Dendritic cell treated with granulocyte-macrophage colony-stimulating factor and Interleukin-4, amounts not matched to agents 40 ng/mL and 50 ng/mL, for 4 days (primary cell): ENCODE measurements around the gene SPARC.

Experiments used
- H3K27ac Mint-ChIP-seq: one replicate; pipeline ENCODE4 v1.8.0; 2022; ENCODE audit warnings: mild to moderate bottlenecking, mixed read lengths
- H3K27me3 Mint-ChIP-seq: one replicate; pipeline ENCODE4 v1.8.0; 2022; ENCODE audit warnings: mild to moderate bottlenecking, mixed read lengths
- H3K36me3 Mint-ChIP-seq: one replicate; pipeline ENCODE4 v1.8.0; 2022; ENCODE audit warnings: low read depth, mixed read lengths
- H3K4me1 Mint-ChIP-seq: one replicate; pipeline ENCODE4 v1.8.0; 2022; ENCODE audit warnings: low read depth, mixed read lengths
- H3K4me3 Mint-ChIP-seq: one replicate; pipeline ENCODE4 v1.8.0; 2022; ENCODE audit warnings: mild to moderate bottlenecking, moderate library complexity, mixed read lengths
- H3K9me3 Mint-ChIP-seq: one replicate; pipeline ENCODE4 v1.8.0; 2022; ENCODE audit warnings: mixed read lengths
- intact Hi-C: fragments of 100-400 bp; cut with micrococcal nuclease; formaldehyde crosslinking; loops from one replicate; pipeline ENCODE4 v1.15.0; 2022

SPARC gene

DNA sequence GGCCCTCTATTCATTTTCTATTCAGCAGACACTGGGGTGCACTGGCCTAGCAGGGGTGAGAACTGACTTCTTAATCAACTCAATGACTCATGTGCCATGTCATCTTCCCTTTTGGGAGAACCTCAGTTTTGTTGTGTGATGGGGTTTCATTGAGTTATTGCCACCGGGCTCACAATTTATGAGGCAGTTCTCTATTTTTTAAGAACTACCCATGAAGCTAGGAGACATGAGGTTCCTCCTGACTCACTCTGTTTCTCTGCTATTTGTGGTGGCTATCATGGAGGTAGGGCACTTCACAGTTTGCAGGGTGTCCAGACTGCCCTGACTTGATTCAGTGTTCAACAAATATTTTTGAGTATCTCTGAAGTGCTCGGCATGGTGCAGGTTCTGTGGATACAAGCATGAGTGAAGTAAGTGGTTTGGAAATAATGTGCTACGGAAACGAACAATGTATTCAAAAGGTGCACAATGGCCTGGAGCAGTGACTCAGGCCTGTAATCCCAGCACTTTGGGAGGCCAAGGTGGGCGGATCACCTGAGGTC, 39.3 kb downstream of the SPARC start:
- Mint-ChIP-seq H3K9me3 (no peaks in the 10 kb centered on the region), H3K27ac (no peak overlapping the region), H3K4me3 (no peak overlapping the region), H3K36me3 (no peaks in the 10 kb centered on the region), H3K27me3 (no peaks in the 10 kb centered on the region), H3K4me1 (peaks cover 24% of the 10 kb centered on the region)
- intact Hi-C loops: no loop called here

DNA sequence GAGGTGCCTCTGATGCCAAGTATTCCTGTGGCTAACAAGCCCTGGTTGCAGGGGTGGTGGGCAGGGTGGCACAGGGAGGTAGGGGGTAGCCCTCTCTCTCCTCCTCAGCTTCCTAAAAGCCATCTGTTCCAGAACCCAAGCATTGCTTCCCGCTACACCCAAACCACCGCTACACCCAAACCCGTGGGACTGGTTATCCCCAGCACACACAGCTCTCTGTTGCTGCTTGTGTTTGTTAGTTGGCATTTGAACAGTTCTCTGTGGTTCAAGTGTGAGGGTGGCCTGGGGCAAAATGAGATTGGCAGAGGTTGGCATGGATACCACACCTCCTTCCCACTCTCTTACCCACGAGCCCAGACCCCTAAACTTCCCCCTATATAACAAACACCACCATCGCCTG, 40.4 kb downstream of the SPARC start:
- Mint-ChIP-seq H3K27ac (no peak overlapping the region), H3K4me3 (no peak overlapping the region), H3K4me1 (peaks cover 30% of the 10 kb centered on the region), H3K27me3 (no peaks in the 10 kb centered on the region), H3K9me3 (no peaks in the 10 kb centered on the region), H3K36me3 (no peaks in the 10 kb centered on the region)
- intact Hi-C loops: no loop called here

DNA sequence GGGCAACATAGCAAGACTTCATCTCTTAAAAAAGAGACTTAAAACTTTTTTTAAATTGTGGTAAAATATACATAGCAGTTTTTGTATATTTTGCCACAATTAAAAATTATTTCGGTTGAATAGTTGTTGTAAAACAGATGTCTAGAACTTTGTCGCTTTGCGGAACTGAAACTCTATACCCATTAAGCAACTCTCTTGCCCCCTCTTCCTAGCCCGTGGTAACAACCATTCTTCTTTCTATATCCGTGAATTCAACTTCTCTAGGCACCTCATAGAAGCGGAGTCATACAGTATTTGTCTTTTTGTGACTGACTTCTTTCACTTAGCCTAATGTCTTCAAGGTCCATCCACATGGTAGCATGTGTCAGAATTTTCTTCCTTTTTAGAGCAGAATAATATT, 43.3 kb downstream of the SPARC start:
- no peak overlapping the region for H3K27ac Mint-ChIP-seq
- no peak overlapping the region for H3K4me3 Mint-ChIP-seq
- no peaks in the 10 kb centered on the region for H3K36me3 Mint-ChIP-seq
- intact Hi-C loops: no loop called here
- peaks cover 37% of the 10 kb centered on the region for H3K4me1 Mint-ChIP-seq
- H3K9me3 Mint-ChIP-seq: no peaks in the 10 kb centered on the region
- H3K27me3 Mint-ChIP-seq: peaks cover 5% of the 10 kb centered on the region

DNA sequence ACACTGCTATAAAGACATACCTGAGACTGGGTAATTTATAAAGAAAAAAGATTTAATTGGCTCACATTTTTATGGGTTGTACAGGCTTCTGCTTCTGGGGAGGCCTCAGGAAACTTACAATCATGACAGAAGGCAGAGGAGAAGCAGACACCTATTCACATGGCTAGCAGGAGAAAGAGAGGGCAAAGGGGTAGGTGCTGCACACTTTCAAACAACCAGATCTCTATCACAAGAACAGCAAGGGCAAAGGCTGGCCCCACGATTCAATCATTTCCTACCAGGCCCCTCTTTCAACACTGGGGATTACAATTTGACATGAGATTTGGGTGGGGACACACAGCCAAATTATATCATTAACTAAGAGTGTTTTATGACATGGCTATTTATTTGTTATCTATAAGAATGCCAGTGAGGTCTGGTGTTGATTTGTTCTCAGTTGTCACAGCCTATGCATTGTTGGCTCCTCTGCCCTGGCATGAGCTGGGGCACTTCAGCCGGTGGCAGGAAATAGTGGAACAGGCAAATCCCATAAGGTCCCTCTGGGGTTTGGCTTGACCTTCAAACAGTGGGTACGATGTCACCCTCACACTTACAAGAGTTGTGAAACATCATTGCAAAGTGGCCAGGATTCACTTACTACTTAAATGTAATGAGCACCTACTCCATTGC, 44.1 kb downstream of the SPARC start:
- H3K27ac Mint-ChIP-seq: no peak overlapping the region
- H3K4me3 Mint-ChIP-seq: no peak overlapping the region
- H3K4me1 Mint-ChIP-seq: peaks cover 35% of the 10 kb centered on the region
- no peaks in the 10 kb centered on the region for H3K9me3 Mint-ChIP-seq
- no peaks in the 10 kb centered on the region for H3K36me3 Mint-ChIP-seq
- intact Hi-C loops: no loop called here
- H3K27me3 Mint-ChIP-seq: peaks cover 5% of the 10 kb centered on the region

DNA sequence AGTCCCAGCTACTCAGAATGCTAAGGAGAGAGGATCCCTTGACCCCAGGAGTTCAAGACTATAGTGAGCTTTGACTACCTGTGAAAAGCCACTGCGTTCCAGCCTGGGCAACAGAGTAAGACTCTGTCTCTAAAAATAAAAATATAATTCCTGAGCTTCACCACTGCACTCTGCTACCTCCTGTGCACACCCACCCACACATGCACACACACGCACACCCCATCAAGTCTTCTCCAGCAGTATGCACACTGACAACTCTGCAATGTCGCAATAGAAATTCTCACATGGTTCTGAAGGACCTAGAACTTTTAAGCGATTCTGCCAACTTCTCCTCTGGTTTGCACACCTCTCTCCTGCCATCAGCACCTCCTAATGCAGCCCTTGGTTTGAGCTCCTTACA, 48.1 kb downstream of the SPARC start:
- Mint-ChIP-seq H3K4me1 (peaks cover 13% of the 10 kb centered on the region), H3K9me3 (no peaks in the 10 kb centered on the region), H3K36me3 (no peaks in the 10 kb centered on the region), H3K27me3 (peaks cover 15% of the 10 kb centered on the region), H3K27ac (no peak overlapping the region), H3K4me3 (no peak overlapping the region)
- intact Hi-C loops: no loop called here

DNA sequence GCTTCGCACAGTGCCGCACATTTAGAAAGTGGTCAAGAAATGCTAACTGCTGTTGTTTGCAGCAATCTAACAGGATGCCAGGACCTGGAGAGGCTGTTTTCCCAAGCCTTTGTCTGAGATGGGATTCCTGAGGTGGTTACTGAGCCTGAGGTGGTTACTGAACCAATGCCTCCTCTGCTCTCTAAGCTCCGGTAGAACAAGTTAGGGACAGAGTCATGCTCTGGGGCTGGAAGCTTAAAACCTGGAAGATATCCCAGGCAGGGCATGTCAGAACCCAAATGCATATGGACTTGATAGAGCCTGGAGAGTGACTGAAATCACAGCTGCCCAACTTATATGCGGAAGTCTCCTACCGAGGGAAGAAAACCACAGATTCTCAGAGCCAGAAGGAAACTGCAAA, 49.0 kb downstream of the SPARC start:
- Mint-ChIP-seq H3K4me1 (peaks cover 17% of the 10 kb centered on the region), H3K9me3 (no peaks in the 10 kb centered on the region), H3K36me3 (no peaks in the 10 kb centered on the region), H3K27me3 (peaks cover 15% of the 10 kb centered on the region), H3K4me3 (no peak overlapping the region), H3K27ac (no peak overlapping the region)
- intact Hi-C loops: no loop called here

DNA sequence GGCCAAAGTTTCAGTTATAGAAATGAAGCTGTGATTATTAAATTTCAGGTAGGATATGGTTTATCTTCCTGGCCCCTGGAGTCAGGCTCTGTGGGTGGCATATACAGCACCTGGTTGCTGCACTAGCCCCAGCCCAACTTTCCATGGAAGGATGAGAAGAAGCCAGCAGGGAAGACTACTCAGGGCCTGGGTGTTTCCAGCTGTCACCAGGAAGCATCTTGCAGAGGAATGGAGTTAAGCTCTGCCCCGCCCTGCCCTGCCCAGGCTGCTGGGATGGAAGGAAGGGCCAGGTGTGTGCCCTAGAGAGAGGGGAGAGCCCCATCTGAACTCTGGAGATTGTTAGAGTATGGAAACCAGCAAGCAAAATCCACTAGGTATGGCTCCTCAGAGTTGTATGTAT, 52.8 kb downstream of the SPARC start:
- intact Hi-C loops: no loop called here

DNA sequence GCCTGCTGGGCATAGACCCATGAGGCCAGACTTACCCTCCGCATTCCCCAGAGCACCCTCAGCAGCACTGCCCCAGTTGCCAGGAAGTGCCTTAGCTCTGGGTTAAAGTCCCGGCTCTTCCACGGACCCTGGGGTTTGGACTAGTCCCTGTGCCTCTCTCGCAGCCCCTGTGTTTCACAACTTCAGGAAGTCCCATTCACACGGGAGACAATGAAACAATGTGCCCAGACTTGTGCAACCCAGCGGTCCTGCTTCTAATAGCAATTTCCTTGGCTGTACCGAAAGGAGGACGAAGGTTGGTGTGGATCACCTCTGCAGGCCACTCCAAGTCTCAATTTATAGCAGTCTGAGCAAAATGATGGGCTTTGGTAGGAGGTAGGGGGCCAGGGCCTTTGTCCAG, 53.8 kb downstream of the SPARC start:
- Mint-ChIP-seq H3K36me3 (no peaks in the 10 kb centered on the region), H3K4me1 (peaks cover 4% of the 10 kb centered on the region), H3K9me3 (no peaks in the 10 kb centered on the region), H3K27me3 (peaks cover 10% of the 10 kb centered on the region), H3K4me3 (no peak overlapping the region), H3K27ac (no peak overlapping the region)
- intact Hi-C loops: no loop called here

More for the DNA sequence above, 52.8 kb downstream of the SPARC start:
- Mint-ChIP-seq H3K27me3 (peaks cover 13% of the 10 kb centered on the region), H3K4me1 (peaks cover 4% of the 10 kb centered on the region), H3K36me3 (no peaks in the 10 kb centered on the region), H3K4me3 (no peak overlapping the region), H3K27ac (no peak overlapping the region), H3K9me3 (no peaks in the 10 kb centered on the region)

DNA sequence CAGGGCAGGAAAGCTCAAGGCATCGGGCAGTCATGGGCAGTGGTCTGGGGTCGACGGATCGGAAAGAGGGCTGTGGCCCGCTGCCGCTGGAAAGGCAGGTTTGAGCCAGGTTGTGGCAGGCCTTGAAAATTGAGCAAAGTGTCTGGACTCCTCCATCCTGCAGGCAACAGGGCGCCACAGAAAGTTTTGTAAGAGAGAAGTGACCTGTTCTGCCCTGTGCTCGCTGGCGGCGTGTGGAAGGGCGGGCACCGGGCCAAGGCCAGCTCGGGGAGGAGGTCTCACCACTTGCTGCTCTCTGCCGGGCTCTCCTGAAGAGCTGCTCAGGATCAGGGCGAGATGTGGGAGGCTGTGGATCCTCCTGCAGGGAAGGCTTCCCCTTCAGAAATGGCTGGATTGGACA, 54.2 kb downstream of the SPARC start:
- Mint-ChIP-seq H3K27me3 (peaks cover 10% of the 10 kb centered on the region), H3K27ac (no peak overlapping the region), H3K4me1 (peaks cover 4% of the 10 kb centered on the region), H3K9me3 (no peaks in the 10 kb centered on the region), H3K4me3 (no peak overlapping the region), H3K36me3 (no peaks in the 10 kb centered on the region)
- intact Hi-C loops: no loop called here

DNA sequence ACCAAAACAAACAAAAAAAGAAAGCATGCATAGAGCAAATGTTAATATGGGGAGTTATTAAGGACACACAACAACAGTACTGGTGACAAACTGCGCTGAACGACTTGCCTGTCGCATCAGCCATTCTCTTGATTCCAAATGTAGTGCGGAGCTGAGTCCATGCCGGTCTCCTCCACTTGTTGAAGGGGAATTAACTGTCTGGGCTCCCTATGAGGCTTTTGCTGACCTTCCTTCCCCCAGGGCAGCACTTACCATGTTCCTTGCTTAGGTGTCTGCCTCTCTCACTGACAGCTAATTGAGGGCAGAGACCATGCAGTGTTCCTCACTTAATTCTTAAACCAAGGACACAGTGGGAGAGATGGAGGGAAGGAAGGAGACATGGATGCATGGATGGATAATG, 54.8 kb downstream of the SPARC start:
- intact Hi-C loops: no loop called here
- no peaks in the 10 kb centered on the region for H3K36me3 Mint-ChIP-seq
- H3K27ac Mint-ChIP-seq: no peak overlapping the region
- peaks cover 4% of the 10 kb centered on the region for H3K4me1 Mint-ChIP-seq
- H3K4me3 Mint-ChIP-seq: no peak overlapping the region
- no peaks in the 10 kb centered on the region for H3K9me3 Mint-ChIP-seq
- peaks cover 10% of the 10 kb centered on the region for H3K27me3 Mint-ChIP-seq

DNA sequence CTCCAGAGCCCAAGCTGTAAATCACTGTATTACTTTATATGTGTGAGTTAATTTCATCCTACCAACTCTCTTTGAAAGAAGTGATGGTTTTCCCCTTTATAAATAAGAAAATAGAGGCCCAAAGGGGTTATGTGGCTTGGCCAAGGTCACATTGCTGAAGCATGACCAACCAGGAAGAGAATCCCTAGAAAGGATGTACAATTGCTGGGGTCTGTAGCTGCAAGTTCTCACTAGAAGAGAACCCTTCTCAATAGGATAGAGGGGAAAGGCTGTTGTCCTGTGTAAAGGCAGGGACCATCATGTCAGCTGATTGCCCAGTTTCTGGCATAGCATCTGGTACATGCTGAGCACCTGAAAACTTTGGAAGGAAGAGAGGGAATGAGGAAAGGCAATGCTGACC, 56.6 kb downstream of the SPARC start:
- Mint-ChIP-seq H3K36me3 (no peaks in the 10 kb centered on the region), H3K4me3 (no peak overlapping the region), H3K4me1 (peaks cover 4% of the 10 kb centered on the region), H3K9me3 (no peaks in the 10 kb centered on the region), H3K27me3 (no peaks in the 10 kb centered on the region), H3K27ac (no peak overlapping the region)
- intact Hi-C loops: no loop called here

DNA sequence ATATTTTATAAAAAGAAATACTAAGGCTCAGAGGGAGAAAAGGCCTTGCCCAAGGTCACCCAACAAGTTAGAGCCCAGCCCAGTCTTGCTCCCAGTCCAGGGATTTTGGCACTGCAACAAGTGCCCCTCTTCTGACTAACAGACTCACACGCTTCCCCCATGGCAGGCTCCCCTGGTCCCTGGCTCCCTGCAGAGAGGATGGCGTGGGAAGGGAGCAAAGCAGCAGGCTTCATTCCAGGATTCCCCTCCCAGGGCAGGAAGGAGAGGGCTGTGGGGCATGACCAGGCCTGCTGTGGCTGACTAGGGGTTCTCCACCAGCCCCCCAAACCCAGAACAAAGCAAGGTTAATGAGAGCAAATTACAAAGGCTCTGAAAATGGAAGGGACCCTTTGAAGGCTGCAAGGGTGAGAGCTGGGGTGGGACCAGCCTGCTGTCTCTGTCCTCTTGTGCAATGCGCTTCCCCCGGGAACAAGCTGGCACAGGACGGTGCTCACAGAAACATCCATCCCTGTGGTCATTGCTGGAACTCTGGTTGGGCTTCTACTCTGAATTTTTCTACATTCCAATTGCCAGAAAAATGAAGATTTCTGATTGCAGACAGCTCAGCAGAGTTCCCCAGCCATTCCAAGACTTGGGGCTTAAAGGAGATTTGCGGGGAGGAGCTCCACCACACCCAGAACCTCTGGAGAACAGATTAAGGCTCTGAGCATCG, 58.4 kb downstream of the SPARC start:
- Mint-ChIP-seq H3K4me1 (peaks cover 4% of the 10 kb centered on the region), H3K27me3 (no peaks in the 10 kb centered on the region), H3K36me3 (no peaks in the 10 kb centered on the region), H3K9me3 (no peaks in the 10 kb centered on the region), H3K4me3 (no peak overlapping the region), H3K27ac (no peak overlapping the region)
- intact Hi-C loops: no loop called here

DNA sequence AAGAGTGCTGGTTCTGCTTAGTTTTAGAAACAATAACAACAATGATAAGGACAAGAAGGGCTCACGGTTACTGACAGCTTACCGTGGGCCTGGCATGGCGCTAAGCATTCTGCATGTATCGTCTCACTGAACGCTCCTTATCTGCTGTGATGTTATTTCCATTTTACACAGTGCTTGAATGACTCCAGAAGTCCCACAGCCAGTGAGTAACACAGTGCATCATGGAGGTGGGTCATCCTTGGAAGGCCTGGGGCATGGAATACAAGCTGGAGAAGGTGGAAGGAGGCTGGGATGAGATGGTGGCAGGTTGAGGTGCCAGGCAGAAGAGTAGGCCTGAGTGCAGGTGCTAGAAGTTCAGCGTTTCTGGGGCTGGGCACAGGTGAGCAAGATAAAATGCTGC, 59.1 kb downstream of the SPARC start:
- intact Hi-C loops: no loop called here
- H3K27me3 Mint-ChIP-seq: no peaks in the 10 kb centered on the region
- H3K4me3 Mint-ChIP-seq: no peak overlapping the region
- no peak overlapping the region for H3K27ac Mint-ChIP-seq
- no peaks in the 10 kb centered on the region for H3K4me1 Mint-ChIP-seq
- no peaks in the 10 kb centered on the region for H3K9me3 Mint-ChIP-seq
- H3K36me3 Mint-ChIP-seq: no peaks in the 10 kb centered on the region

DNA sequence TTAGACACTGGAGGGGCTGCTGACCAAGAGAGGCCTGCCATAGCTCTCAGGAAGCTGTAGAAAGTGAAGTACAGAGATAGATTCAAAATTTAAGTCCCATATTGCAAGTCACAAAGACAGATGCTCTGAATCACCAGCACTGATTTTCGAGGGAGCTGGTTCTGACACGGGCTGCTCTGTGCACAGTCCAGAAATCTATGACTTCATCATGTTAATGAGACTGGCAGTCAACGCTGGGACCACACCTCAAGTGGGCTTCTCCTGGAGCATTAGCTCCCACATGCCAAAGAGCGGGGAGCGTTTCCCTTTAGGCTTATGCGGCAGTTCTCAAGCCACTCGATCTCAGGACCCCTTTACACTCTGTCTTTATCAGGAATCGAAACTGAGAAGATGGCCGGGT, 61.4 kb downstream of the SPARC start:
- Mint-ChIP-seq H3K9me3 (no peaks in the 10 kb centered on the region), H3K4me1 (no peaks in the 10 kb centered on the region), H3K36me3 (no peaks in the 10 kb centered on the region), H3K27me3 (peaks cover 8% of the 10 kb centered on the region), H3K4me3 (no peak overlapping the region), H3K27ac (no peak overlapping the region)
- intact Hi-C loops: no loop called here

DNA sequence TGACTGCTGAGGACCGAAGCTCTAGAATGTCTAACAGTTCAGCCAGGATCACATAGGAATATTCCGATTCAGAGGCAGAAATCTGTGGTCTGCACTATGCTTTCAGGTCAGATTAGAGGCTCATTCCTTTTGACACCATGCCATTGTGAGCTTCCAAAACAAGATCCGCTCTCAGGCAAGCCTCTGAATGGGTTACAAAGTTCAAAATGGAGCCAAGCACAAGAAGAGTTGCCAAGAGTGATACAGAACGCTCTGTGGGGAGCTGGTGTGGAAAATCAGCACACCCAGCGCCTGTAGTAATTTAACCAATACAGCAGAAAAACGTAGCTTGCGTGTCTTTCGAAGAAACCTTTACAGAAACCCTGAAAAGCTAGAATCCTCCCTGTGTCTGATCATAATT, 62.2 kb downstream of the SPARC start:
- Mint-ChIP-seq H3K9me3 (no peaks in the 10 kb centered on the region), H3K27me3 (peaks cover 8% of the 10 kb centered on the region), H3K27ac (no peak overlapping the region), H3K4me3 (no peak overlapping the region), H3K36me3 (no peaks in the 10 kb centered on the region), H3K4me1 (no peaks in the 10 kb centered on the region)
- intact Hi-C loops: no loop called here
